Prostate gland (tissue), 2 donors: Measurements from ENCODE around the gene STKLD1. TPM values are rescaled to one million over a fixed set of nuclear protein-coding genes. Genes with fewer than 3 reads are reported as not detected.

Experiments
- DNase-seq: peaks from one replicate; pipeline ENCODE4 v3.0.0-alpha.2; 2019; ENCODE audit warnings: low spot score
- H3K27ac ChIP-seq, 2 donors: fragments of 200-600 bp; sonication (generic); 2 replicates each; pipeline ENCODE4 v1.5.1; 2017 to 2019
- H3K27me3 ChIP-seq: fragments of 200-600 bp; sonication (generic); replicated peaks from 2 replicates; pipeline ENCODE4 v1.5.1; 2019; ENCODE audit not compliant: insufficient read depth
- H3K36me3 ChIP-seq, 2 donors: fragments of 200-600 bp; sonication (generic); 1 replicate in 1 of 2; 2 replicates in 1 of 2; pipeline versions ENCODE4 v1.5.1 to v1.8.1; 2017 to 2019
- H3K4me1 ChIP-seq: fragments of 200-600 bp; sonication (generic); replicated peaks from 2 replicates; pipeline ENCODE4 v1.5.1; 2019
- H3K4me3 ChIP-seq, 2 donors: fragments of 200-600 bp; sonication (generic); 2 replicates each; pipeline ENCODE4 v1.5.1; 2017 to 2019
- H3K9me3 ChIP-seq: fragments of 200-600 bp; sonication (generic); 2 replicates; pipeline ENCODE4 v1.5.1; 2017
- CTCF ChIP-seq, 4 experiments: fragments of 200-600 bp in 2 of 4; fragments of 450-650 bp in 2 of 4; sonication (generic) in 2 of 4; IDR thresholded peaks; 1 replicate in 3 of 4; 2 replicates in 1 of 4; pipeline ENCODE4 v1.5.1; 2016 to 2019; ENCODE audit warnings: antibody characterized with exemption in 4 of 4, mild to moderate bottlenecking in 2 of 4, moderate library complexity in 2 of 4
- POLR2A ChIP-seq: fragments of 450-650 bp; IDR thresholded peaks from one replicate; pipeline ENCODE4 v1.6.1; 2016; ENCODE audit warnings: antibody characterized with exemption, mild to moderate bottlenecking
- POLR2AphosphoS5 ChIP-seq: sonication (generic); formaldehyde crosslinking; IDR thresholded peaks from one replicate; pipeline ENCODE4 v1.6.1; 2017; ENCODE audit warnings: antibody characterized with exemption
- WGBS: methylation state at CpG from one replicate; pipeline ENCODE4 v1.1.5; 2018; 5-methylcytosine and 5-hydroxymethylcytosine counted together
- intact Hi-C: fragments of 100-400 bp; cut with DNase I; formaldehyde crosslinking; loops from one replicate; pipeline ENCODE4 v1.14.2; 2022
- total RNA-seq, 2 donors: library from RNA; depleted of rRNA; stranded (reverse); fragments of >200 nt; gene quantifications; one replicate each; pipeline ENCODE4 v1.1.0, GENCODE V29; 2016

Gene STKLD1
- total RNA-seq, 2 donors from 2014 or later, result 0.87 to 1.0 TPM

DNA sequence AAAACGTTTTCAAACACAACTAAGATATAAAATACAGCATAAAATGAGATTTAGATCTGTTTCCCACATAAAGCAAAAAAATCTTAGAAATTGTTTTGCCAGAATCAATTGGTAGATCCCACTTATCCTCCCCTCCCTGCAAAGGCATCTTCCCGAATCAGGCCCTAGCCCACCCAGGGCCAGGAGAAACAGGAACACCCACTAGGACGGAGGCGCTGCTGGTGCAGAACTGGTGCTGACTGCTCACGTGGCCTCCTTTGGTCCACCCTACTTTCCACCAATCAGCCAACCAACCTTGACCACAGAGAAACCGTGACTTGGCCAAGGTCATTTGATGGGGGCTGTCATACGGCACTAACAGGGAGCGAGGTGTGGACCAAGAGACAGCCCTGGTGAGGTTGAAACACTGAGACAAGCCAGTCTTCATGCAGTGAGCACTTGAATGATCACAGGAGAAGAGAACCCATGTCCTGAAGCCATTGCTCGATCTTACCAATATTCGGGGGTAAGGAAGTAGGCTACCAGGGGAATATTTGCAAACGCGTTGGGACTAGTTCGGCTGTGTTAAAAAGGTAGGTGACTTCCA lies 14.6 kb upstream of the STKLD1 start:
- Histone ChIP-seq H3K9me3 (no peaks in the 10 kb centered on the region), H3K4me1 (peaks cover 23% of the 10 kb centered on the region), H3K4me3 (no peak overlapping the region), H3K36me3 (no peaks in the 10 kb centered on the region), H3K27ac (no peak overlapping the region), H3K27me3 (no peaks in the 10 kb centered on the region)
- no peak for TF ChIP-seq POLR2AphosphoS5
- TF ChIP-seq CTCF (IDR thresholded peaks at IDR 0.05), result no peak
- no peak for TF ChIP-seq POLR2A
- DNase-seq, result no peak
- intact Hi-C loops, result no loop called here
- WGBS, result 66% methylated on average over 13 of the region's 13 CpGs

- WGBS, result 72% methylated on average over 14 of the region's 15 CpGs
- Histone ChIP-seq H3K36me3 (no peaks in the 10 kb centered on the region), H3K4me3 (no peak overlapping the region), H3K27ac (no peak overlapping the region), H3K4me1 (peaks cover 20% of the 10 kb centered on the region), H3K27me3 (no peaks in the 10 kb centered on the region), H3K9me3 (no peaks in the 10 kb centered on the region)
- intact Hi-C loops, result no loop called here
- TF ChIP-seq POLR2A (no peak), CTCF (IDR thresholded peaks at IDR 0.05) (no peak), POLR2AphosphoS5 (no peak)
- DNase-seq, result no peak
These were observed 13.7 kb upstream of the STKLD1 start for GRCh38 chr9:133362359-133363044.

DNA sequence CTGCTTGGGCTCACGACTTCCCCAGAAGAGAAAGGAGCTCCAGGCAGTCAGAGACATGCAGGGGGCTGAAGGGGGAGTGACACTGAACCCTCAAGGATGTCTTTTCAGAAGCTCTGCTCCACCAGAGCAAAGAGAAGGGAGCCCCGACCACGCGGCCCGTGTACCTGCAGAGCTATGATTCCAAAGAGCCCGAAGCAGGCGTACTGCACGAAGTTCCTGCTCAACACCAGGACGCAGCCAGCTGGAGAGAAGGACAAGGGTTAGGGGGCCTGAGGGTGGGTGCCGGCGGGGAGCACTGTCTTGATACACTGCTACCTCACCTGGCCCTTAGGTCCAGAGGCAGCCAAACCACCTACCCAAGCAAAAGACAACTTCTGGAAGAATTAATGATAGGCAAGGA lies 9.7 kb upstream of the STKLD1 start:
- Histone ChIP-seq H3K4me3 (no peak overlapping the region), H3K27me3 (no peaks in the 10 kb centered on the region), H3K36me3 (no peaks in the 10 kb centered on the region), H3K27ac (no peak overlapping the region), H3K4me1 (peaks cover 29% of the 10 kb centered on the region), H3K9me3 (no peaks in the 10 kb centered on the region)
- intact Hi-C loops, result no loop called here
- DNase-seq, result no peak
- TF ChIP-seq CTCF (IDR thresholded peaks at IDR 0.05) (no peak), POLR2A (no peak), POLR2AphosphoS5 (no peak)
- WGBS, result 93% methylated on average over 11 of the region's 11 CpGs

DNA sequence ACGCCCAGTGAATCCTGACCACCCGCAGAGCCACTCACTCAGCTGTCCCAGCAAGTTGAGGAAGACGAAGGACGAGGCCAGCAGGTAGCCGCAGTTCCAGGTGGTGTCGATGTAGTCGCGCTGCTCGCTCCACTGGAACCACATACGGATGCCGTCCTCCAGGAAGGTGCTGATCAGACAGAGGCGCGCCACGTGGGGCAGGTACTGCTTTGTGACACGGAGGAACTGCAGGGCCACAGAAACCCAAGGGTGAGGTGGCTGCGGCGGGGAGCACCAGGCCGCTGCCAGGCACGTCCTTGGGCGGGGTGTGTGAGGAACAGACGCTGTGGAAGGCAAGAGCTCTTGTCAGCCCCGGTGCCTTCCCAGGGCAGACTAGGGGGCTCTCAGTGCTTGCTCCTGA lies 8.9 kb upstream of the STKLD1 start:
- no peak overlapping the region for H3K4me3 ChIP-seq
- WGBS, result 94% methylated on average over 22 of the region's 22 CpGs
- no peak for DNase-seq
- TF ChIP-seq POLR2A, result no peak
- no peak for TF ChIP-seq CTCF (IDR thresholded peaks at IDR 0.05)
- no peaks in the 10 kb centered on the region for H3K9me3 ChIP-seq
- no peak overlapping the region for H3K27ac ChIP-seq
- no peaks in the 10 kb centered on the region for H3K36me3 ChIP-seq
- intact Hi-C loops, result no loop called here
- peaks cover 36% of the 10 kb centered on the region for H3K4me1 ChIP-seq
- H3K27me3 ChIP-seq, result no peaks in the 10 kb centered on the region

GRCh38 chr9:133367778-133368177 lies 8.4 kb upstream of the STKLD1 start:
- intact Hi-C loops, result no loop called here
- H3K27ac ChIP-seq, result no peak overlapping the region
- H3K36me3 ChIP-seq, result no peaks in the 10 kb centered on the region
- no peak for DNase-seq
- 85% methylated on average over 10 of the region's 10 CpGs for WGBS
- H3K9me3 ChIP-seq, result no peaks in the 10 kb centered on the region
- TF ChIP-seq POLR2A (no peak), CTCF (IDR thresholded peaks at IDR 0.05) (no peak), POLR2AphosphoS5 (no peak)
- H3K4me1 ChIP-seq, result peaks cover 33% of the 10 kb centered on the region
- no peak overlapping the region for H3K4me3 ChIP-seq
- no peaks in the 10 kb centered on the region for H3K27me3 ChIP-seq
